ENCODE results near the gene STARD5. TPM values are rescaled to one million over a fixed set of nuclear protein-coding genes. Genes with fewer than 3 reads are reported as not detected.

Gene STARD5
- total RNA-seq, 4 donors from 2014 or later, result 54.6 to 88.2 (median 67.4) TPM

GRCh38 chr15:81304226-81304625, 19.7 kb downstream of the STARD5 start:
- peaks cover 40% of the 10 kb centered on the region for H3K4me1 ChIP-seq
- no peak overlapping the region for H3K4me3 ChIP-seq
- H3K9me3 ChIP-seq, result no peaks in the 10 kb centered on the region
- WGBS, result 47% methylated on average over 5 of the region's 5 CpGs
- TF ChIP-seq POLR2AphosphoS5 (IDR thresholded peaks at IDR 0.05) (no peak), EP300 (IDR thresholded peaks at IDR 0.05) (no peak), POLR2A (IDR thresholded peaks at IDR 0.05) (no peak), CTCF (IDR thresholded peaks at IDR 0.05) (no peak)
- DNase-seq (ENCODE audit: low spot score in 2 of 2), result no peak
- peak overlapping the region; percentile 36 for H3K27ac ChIP-seq
- no peaks in the 10 kb centered on the region for H3K27me3 ChIP-seq
- peaks cover 84% of the 10 kb centered on the region for H3K36me3 ChIP-seq

GRCh38 chr15:81303244-81304225, 20.4 kb downstream of the STARD5 start:
- H3K27ac ChIP-seq, result peak overlapping the region; percentile 36
- WGBS, result 55% methylated on average over 9 of the region's 9 CpGs
- H3K4me3 ChIP-seq, result no peak overlapping the region
- TF ChIP-seq POLR2AphosphoS5 (IDR thresholded peaks at IDR 0.05) (no peak), CTCF (IDR thresholded peaks at IDR 0.05) (no peak), EP300 (IDR thresholded peaks at IDR 0.05) (no peak), POLR2A (IDR thresholded peaks at IDR 0.05) (no peak)
- peaks cover 77% of the 10 kb centered on the region for H3K36me3 ChIP-seq
- H3K9me3 ChIP-seq, result no peaks in the 10 kb centered on the region
- no peak for DNase-seq (ENCODE audit: low spot score in 2 of 2)
- H3K4me1 ChIP-seq, result peaks cover 42% of the 10 kb centered on the region
- H3K27me3 ChIP-seq, result no peaks in the 10 kb centered on the region

GRCh38 chr15:81302701-81303109, 21.2 kb downstream of the STARD5 start:
- no peaks in the 10 kb centered on the region for H3K9me3 ChIP-seq
- peak overlapping the region; percentile 25 for H3K27ac ChIP-seq
- DNase-seq (ENCODE audit: low spot score in 2 of 2), result no peak
- no peaks in the 10 kb centered on the region for H3K27me3 ChIP-seq
- H3K36me3 ChIP-seq, result peaks cover 69% of the 10 kb centered on the region
- H3K4me3 ChIP-seq, result no peak overlapping the region
- 86% methylated on average over 6 of the region's 6 CpGs for WGBS
- peaks cover 51% of the 10 kb centered on the region for H3K4me1 ChIP-seq
- TF ChIP-seq CTCF (IDR thresholded peaks at IDR 0.05), result no peak
- no peak for TF ChIP-seq POLR2AphosphoS5 (IDR thresholded peaks at IDR 0.05)
- no peak for TF ChIP-seq POLR2A (IDR thresholded peaks at IDR 0.05)
- no peak for TF ChIP-seq EP300 (IDR thresholded peaks at IDR 0.05)

- peak in 1 of 2 donors; percentile 60 for DNase-seq (ENCODE audit: low spot score in 2 of 2)
- WGBS, result 81% methylated on average over 5 of the region's 5 CpGs
- H3K36me3 ChIP-seq, result peaks cover 61% of the 10 kb centered on the region
- no peak overlapping the region for H3K4me3 ChIP-seq
- H3K27me3 ChIP-seq, result no peaks in the 10 kb centered on the region
- H3K9me3 ChIP-seq, result no peaks in the 10 kb centered on the region
- peak overlapping the region; percentile 25 for H3K27ac ChIP-seq
- peaks cover 59% of the 10 kb centered on the region for H3K4me1 ChIP-seq
- no peak for TF ChIP-seq EP300 (IDR thresholded peaks at IDR 0.05)
- no peak for TF ChIP-seq POLR2A (IDR thresholded peaks at IDR 0.05)
- TF ChIP-seq CTCF (IDR thresholded peaks at IDR 0.05), result no peak
- no peak for TF ChIP-seq POLR2AphosphoS5 (IDR thresholded peaks at IDR 0.05)
These were observed 22.0 kb downstream of the STARD5 start for GRCh38 chr15:81301815-81302399.

- Histone ChIP-seq H3K9me3 (no peaks in the 10 kb centered on the region), H3K4me3 (no peak overlapping the region), H3K27ac (no peak overlapping the region), H3K4me1 (peaks cover 63% of the 10 kb centered on the region), H3K36me3 (peaks cover 56% of the 10 kb centered on the region), H3K27me3 (no peaks in the 10 kb centered on the region)
- 93% methylated on average over 4 of the region's 4 CpGs for WGBS
- no peak for TF ChIP-seq EP300 (IDR thresholded peaks at IDR 0.05)
- no peak for TF ChIP-seq POLR2AphosphoS5 (IDR thresholded peaks at IDR 0.05)
- no peak for DNase-seq (ENCODE audit: low spot score in 2 of 2)
These were observed 22.6 kb downstream of the STARD5 start for GRCh38 chr15:81301385-81301784.
